HEK293T (cell line): ENCODE results near the gene TMEM184B.

Experiments
- ARNT ChIP-seq: fragments of 450-650 bp; IDR thresholded peaks from 2 replicates; pipeline ENCODE4 v1.6.1; 2017; ENCODE audit warnings: mild to moderate bottlenecking
- BHLHE40 ChIP-seq: fragments of 450-650 bp; IDR thresholded peaks from 2 replicates; pipeline ENCODE4 v1.6.1; 2016; ENCODE audit warnings: mild to moderate bottlenecking, moderate library complexity, borderline replicate concordance
- ELF4 ChIP-seq: fragments of 450-650 bp; IDR thresholded peaks from 2 replicates; pipeline ENCODE4 v1.6.1; 2017; ENCODE audit warnings: antibody characterized with exemption
- FOXM1 ChIP-seq: fragments of 450-650 bp; IDR thresholded peaks from 2 replicates; pipeline ENCODE4 v1.6.1; 2017; ENCODE audit warnings: mild to moderate bottlenecking, borderline replicate concordance
- HDGF ChIP-seq: fragments of 450-650 bp; IDR thresholded peaks from 2 replicates; pipeline ENCODE4 v1.6.1; 2017; ENCODE audit warnings: antibody characterized with exemption, borderline replicate concordance
- LEF1 ChIP-seq: fragments of 450-650 bp; IDR thresholded peaks from 2 replicates; pipeline ENCODE4 v1.6.1; 2017; ENCODE audit warnings: mild to moderate bottlenecking, borderline replicate concordance
- NFRKB ChIP-seq: fragments of 450-650 bp; IDR thresholded peaks from 2 replicates; pipeline ENCODE4 v1.6.1; 2016; ENCODE audit warnings: mild to moderate bottlenecking, moderate library complexity
- TARDBP ChIP-seq: fragments of 450-650 bp; IDR thresholded peaks from 2 replicates; pipeline ENCODE4 v1.6.1; 2016
- ZNF384 ChIP-seq: fragments of 450-650 bp; IDR thresholded peaks from 2 replicates; pipeline ENCODE4 v1.6.1; 2016

DNA sequence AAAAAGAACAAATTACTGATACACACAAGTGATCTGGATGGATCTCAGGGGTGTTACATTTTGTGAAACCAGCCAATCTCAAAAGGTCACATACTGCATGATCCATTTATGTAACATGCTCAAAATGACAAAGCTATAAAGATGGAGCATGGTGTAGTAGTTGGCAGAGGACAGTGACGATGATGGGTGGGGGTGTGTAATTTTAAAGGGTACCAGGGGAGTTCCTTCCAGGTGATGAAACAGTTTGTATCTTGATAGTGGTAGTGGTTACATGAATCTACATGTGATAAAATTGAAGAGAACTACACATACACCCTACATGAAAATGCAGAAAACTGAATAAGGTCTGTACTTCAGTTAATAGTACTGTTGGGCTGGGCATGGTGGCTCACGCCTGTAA is 17.1 kb downstream of the TMEM184B start:
- TF ChIP-seq FOXM1 = no peak
- TF ChIP-seq BHLHE40 = no peak
- no peak for TF ChIP-seq TARDBP
- no peak for TF ChIP-seq ZNF384
- no peak for TF ChIP-seq ELF4
- no peak for TF ChIP-seq HDGF
- TF ChIP-seq NFRKB = no peak
- no peak for TF ChIP-seq ARNT
- TF ChIP-seq LEF1 = no peak
